IPS DF 4.7 (cell line): ENCODE results near the gene COL4A1.
A peak's percentile ranks its signal among the peaks of the same experiment; 100 is the strongest.
"Not testable (repeated sequence)": the region's sequence is repeated elsewhere in the genome, so short reads cannot be mapped to it uniquely, and the experiment has no call there.

Experiments used
- DNase-seq: peaks from one replicate; pipeline ENCODE4 v3.0.0-alpha.2; 2013; ENCODE audit warnings: low spot score; ENCODE audit errors: extremely low read depth

The COL4A1 gene

GRCh38 chr13:110119935-110120905, 186.7 kb downstream of the COL4A1 start:
- no peak for DNase-seq

DNA sequence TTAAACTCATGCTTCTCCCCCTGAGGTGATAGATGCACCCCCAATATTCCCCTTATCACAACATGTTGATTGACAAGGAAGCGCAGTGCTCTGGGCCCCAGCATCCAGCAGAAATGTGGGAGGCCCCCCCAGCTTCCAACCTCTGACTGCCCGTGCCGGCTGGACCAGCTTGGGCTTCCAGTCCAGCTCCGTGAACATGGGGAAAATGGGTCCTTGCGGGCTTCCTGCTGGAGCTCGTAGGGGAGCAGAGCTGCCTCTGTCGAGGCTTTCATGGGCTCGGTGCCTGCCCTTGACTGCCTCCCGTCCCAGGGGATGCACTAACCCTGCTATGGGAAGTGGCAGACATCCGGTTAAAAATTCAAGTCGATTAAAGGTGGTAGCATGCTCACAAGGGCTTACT, 188.9 kb downstream of the COL4A1 start:
- no peak for DNase-seq

- no peak for DNase-seq
These were observed 190.9 kb downstream of the COL4A1 start for GRCh38 chr13:110116072-110116487.

- DNase-seq, result no peak
These were observed 191.4 kb downstream of the COL4A1 start for GRCh38 chr13:110115591-110115990.

DNA sequence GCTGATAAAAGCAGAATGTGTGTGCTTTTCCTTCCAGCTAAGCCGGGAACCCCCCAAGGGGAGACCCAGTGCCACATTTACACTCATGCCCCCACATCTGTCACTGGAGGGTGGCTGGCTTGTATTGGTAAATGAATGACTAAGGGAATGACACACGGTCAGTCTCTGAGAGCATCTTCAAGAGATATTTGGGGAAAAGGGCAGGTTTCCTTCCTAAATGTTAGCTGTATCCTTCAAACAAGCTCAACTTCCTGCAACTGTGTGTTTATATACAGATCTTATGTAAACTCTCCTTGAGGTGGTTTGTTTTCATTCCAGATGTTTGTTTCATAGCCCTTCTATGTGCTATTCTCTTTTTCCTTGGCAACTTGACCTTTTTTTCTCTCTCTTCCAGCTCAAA, 192.6 kb downstream of the COL4A1 start:
- no peak for DNase-seq

DNA sequence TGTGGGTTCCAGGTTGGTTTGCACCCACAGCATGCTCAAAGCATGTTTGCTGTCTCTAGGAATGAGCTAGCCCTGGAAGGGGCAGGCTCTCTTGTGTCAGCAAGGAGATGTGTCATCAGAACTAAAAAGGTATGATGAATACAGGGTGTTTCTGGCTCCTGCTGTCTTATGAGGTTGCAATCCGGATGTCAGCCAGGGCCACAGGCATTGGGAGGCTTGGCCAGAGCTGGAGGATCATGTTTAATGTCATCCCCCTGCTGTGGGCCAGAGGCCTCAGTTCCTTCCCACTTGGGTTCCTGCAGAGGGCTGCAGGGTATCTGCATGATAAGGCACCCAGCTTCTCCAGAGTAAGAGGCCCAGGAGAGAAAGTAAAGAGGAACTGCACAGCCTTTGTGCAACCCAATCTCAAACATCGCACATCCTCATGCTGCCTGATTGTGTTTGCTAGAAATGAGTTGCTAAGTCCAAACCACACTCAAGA, 193.6 kb downstream of the COL4A1 start:
- no peak for DNase-seq

GRCh38 chr13:110112379-110112778, 194.6 kb downstream of the COL4A1 start:
- DNase-seq, result not testable (repeated sequence)

DNA sequence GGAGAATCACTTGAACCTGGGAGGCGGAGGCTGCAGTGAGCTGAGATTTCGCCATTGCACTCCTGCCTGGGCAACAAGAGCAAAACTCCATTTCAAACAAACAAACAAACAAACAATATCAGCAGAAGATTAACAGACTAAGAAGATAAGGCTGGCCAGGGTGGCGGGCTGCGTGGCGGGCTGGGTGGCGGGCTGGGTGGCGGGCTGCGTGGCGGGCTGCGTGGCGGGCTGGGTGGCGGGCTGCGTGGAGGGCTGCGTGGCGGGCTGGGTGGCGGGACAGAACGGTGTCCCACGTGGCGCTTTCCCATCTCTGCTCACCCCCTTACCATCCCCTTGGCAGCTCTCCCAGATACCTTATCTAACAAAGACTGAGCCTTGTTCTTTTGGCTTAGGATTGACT, 196.2 kb downstream of the COL4A1 start:
- DNase-seq, result no peak

- no peak for DNase-seq
These were observed 197.0 kb downstream of the COL4A1 start for GRCh38 chr13:110109910-110110309.

DNA sequence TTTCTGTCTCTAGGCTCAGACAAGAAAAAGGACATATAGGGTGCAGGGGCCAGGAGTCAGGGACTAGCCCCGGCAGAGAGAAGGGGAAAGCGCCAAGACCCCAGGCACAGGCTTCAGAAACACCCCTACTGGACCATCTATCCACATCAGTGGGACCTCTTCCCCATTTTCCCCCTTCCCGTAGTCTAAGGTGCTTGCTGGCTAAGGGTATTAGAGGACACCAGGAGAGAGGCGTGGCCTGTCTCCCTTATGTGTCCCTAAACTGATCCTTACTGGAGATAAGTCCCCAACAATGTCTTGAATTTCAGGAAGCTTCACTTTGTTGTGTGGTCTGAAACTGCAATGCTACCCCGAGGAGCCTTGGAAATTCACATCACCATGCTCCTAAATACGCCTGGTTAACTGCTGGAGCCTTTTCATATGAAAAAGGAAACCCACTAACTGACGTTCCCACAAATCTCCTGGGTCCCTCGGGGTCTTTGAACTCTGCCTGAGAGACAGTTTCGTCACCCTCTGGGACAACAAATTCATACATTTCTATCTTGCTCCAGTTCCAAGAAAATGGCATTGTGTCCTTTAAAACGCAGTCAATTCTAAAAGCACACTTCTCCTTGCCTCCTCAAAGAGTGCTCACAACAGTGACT, 197.7 kb downstream of the COL4A1 start:
- no peak for DNase-seq

- peak; percentile 62 for DNase-seq
These were observed 198.4 kb downstream of the COL4A1 start for GRCh38 chr13:110108348-110109139.

DNA sequence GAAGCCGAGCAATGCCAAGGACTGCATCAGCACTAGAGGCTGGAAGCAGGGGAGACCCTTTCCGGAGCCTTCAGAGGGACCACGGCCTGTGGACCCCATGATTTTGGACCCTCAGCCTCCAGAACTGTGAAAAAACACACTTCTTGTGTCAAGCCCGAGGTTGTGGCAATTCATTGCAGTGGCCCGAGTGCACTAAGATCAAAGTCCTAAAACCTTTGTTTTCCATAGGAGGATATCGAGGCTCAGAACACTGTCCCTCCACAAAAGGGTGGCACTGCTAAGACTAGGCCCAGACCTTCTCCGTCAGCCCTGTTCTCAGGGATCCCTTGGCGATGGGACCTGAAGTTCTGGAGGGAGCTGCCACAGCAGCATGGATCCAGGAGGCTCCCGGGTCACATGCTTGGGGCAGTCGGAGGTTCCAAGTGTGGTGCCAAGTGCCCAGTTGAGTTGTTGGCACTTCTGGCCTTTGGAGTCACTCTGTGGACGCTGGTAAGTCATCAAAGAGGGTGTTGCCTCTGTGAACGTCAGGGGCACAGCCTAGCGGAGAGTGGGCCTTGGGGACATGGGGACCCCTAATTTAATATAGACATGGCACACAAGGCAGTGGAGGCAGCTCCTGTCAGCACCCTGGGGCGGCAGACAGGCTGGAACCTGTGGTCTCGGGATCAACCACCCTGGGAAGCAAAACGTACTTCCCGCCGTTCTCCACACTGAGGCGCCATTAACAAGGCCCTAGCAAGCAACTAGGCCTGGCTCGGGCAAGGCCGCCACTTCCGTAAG, 199.2 kb downstream of the COL4A1 start:
- DNase-seq, result no peak

GRCh38 chr13:110106726-110107125, 200.2 kb downstream of the COL4A1 start:
- DNase-seq, result no peak

DNA sequence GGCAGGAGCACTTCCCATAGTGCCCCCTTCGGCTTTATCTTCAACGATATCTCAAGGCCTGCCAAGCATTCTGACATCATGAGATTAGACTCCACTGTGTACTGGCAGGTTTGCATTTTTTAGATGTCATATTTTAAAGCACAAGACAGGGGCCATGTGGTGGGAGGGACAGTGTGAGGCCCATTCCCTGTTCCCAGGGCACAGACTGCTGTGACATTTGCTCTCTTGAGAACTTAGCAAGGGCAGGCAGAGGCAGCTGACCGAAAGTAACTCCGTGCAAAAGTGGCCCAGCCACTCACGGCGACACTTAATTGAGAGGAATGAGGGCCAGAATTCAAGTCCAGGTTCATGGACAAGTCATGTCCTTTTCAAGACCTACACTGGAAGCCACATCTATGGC, 201.8 kb downstream of the COL4A1 start:
- DNase-seq, result no peak

DNA sequence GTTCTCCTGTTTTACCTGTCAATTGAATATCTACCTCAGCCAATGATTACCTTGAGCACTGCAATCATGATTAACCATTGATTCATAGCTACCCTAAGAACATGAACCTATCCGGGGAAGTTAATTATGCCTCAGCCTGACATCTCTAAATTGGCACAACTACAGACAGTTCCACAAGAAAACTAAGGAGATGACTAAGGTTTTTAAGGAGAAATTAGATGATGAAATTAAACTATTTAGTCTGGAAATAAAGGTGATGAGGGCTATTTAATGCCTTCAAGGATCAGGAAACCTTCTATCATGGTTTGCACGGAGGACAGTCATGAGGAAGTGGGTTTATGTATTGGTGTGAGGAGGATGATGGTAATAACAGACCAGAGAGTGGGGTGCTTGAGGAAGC, 203.4 kb downstream of the COL4A1 start:
- DNase-seq, result no peak

DNA sequence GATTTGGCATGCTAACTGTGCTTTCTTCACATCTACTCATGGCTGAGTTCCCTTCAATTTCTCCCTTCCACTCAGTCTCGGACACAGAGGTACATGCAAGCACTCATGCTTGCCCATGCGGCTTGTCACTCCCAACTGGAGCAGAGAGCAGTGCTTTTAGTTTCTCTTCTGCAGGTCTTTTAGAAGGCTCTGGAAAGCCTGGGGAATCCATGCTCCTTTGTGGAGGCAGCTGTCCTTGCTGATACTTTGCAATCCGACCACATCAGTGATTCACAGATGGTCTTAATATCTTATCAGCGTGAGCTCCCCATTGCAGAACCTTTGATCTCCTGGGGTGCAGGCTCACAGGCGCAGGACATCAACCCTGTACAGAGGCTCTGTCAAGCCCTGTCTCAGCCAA, 203.9 kb downstream of the COL4A1 start:
- no peak for DNase-seq

DNA sequence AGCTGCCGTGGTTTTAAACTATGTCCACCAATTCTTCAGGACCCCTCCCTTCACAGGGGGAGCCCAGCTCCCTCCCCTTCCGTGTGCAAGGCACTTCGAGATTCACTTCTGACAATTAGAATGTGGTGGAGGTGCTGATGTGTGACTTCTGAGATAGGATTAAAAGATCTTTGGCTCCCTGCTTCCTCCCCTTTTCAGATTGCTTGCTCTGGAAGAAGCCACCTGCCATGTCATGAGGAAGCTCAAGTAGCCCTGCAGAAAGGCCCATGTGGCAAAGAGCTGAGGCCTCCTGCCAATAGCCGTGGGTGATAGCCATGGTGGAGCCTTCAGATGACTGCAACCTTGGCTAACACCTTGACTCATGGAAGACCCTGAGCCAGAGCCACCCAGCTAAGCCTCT, 204.9 kb downstream of the COL4A1 start:
- no peak for DNase-seq

DNA sequence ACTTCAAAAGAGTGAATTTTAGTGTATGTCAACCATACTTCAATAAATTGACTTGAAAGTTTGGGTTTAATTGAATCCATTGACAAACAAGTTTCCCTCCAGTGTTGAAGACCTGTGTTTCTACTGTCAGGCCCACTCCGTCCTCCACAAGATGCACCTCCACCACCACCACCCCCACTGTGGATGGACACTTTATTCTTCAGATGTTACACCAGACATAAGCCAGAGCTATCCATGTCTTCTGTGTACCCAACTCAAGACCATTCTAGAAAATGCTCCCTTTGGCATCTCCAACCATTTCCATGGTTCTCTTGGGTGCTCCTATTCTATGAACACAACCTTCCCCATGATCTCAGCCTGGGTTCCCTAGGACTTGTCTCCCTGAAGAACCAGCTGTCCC, 207.0 kb downstream of the COL4A1 start:
- no peak for DNase-seq
